Panc1 (cell line): ENCODE results near the gene MB21D2. TPM values are rescaled to one million over a fixed set of nuclear protein-coding genes. Genes with fewer than 3 reads are reported as not detected.

Experiments
- ATAC-seq: fragments of 200-7000 bp; cut with Tn5 transposase; 2 replicates; pipeline ENCODE4 v1.9.1; 2020; ENCODE audit warnings: mild to moderate bottlenecking, moderate library complexity
- BruUV-seq: library from RNA; stranded (reverse); fragments of 400-500 nt; replicated peaks from 2 replicates; lab custom pipeline; 2021; lab: Mats Ljungman, UMichigan
- CTCF ChIA-PET: fragments of 300-600 bp; sonication (Branson Sonifier 250); formaldehyde crosslinking; loops from one replicate; lab custom pipeline; 2022; ENCODE audit warnings: antibody characterized with exemption; lab: Charles Lee
- POLR2A ChIA-PET: fragments of 300-600 bp; sonication (Branson Sonifier 250); formaldehyde crosslinking; loops from one replicate; lab custom pipeline; 2022; ENCODE audit warnings: antibody characterized with exemption; lab: Charles Lee
- DNase-seq: peaks from one replicate; pipeline ENCODE4 v3.0.0-alpha.2; 2010; ENCODE audit warnings: low read depth, low spot score
- H3K27ac ChIP-seq: 2 replicates; pipeline ENCODE4 v1.5.1; 2011; ENCODE audit warnings: mild to moderate bottlenecking, low read length, inconsistent platforms
- H3K27me3 ChIP-seq: fragments of 200-500 bp; sonication (Bioruptor generic); 2 replicates; pipeline ENCODE4 v1.6.0; 2014; ENCODE audit warnings: low read length, inconsistent platforms; ENCODE audit not compliant: control insufficient read depth, insufficient read depth
- H3K36me3 ChIP-seq: fragments of 200-500 bp; sonication (Bioruptor generic); 2 replicates; pipeline ENCODE4 v1.5.1; 2014; ENCODE audit warnings: inconsistent platforms, mild to moderate bottlenecking, low read length, moderate library complexity; ENCODE audit not compliant: control insufficient read depth, insufficient read depth
- H3K4me1 ChIP-seq: 2 replicates; pipeline ENCODE4 v1.5.1; 2011; ENCODE audit warnings: inconsistent platforms, mild to moderate bottlenecking, low read length, moderate library complexity; ENCODE audit not compliant: control insufficient read depth, insufficient read depth
- H3K4me3 ChIP-seq, 2 experiments: 2 replicates each; pipeline ENCODE4 v1.5.1; 2011 to 2012; ENCODE audit warnings: low read depth in 2 of 2, low read length in 2 of 2, mild to moderate bottlenecking in 2 of 2, inconsistent platforms in 1 of 2, moderate library complexity in 1 of 2
- H3K9me3 ChIP-seq: fragments of 200-500 bp; sonication (Bioruptor generic); 2 replicates; pipeline ENCODE4 v1.5.1; 2014; ENCODE audit warnings: low read depth, mild to moderate bottlenecking, inconsistent platforms, low read length, moderate library complexity; ENCODE audit not compliant: control insufficient read depth, insufficient read depth
- CTCF ChIP-seq: fragments of 450-650 bp; IDR thresholded peaks from 2 replicates; pipeline ENCODE4 v1.5.1; 2017; ENCODE audit warnings: mild to moderate bottlenecking
- POLR2AphosphoS5 ChIP-seq: IDR thresholded peaks from 2 replicates; pipeline ENCODE4 v1.6.1; 2012; ENCODE audit warnings: mild to moderate bottlenecking, low read depth, low read length, moderate library complexity
- SIN3A ChIP-seq: IDR thresholded peaks from 2 replicates; pipeline ENCODE4 v1.6.1; 2012; ENCODE audit warnings: low read depth, mild to moderate bottlenecking, low read length, moderate library complexity, borderline replicate concordance; ENCODE audit not compliant: insufficient read depth
- TCF7L2 ChIP-seq: IDR thresholded peaks from 2 replicates; pipeline ENCODE4 v1.6.1; 2011; ENCODE audit warnings: mild to moderate bottlenecking, low read depth, low read length, inconsistent platforms
- in situ Hi-C: cut with HindIII; loops from 2 replicates; pipeline ENCODE4 v1.10.0; 2016; ENCODE audit warnings: low sequenced_read_pairs, low pct_unique_long_range_greater_than_20kb
- intact Hi-C: fragments of 100-400 bp; cut with micrococcal nuclease; formaldehyde crosslinking; loops from one replicate; pipeline ENCODE4 v1.10.0; 2022; ENCODE audit not compliant: unreplicated experiment
- total RNA-seq: library from RNA; stranded (reverse); gene quantifications from one replicate; pipeline ENCODE4 v1.2.1, GENCODE V29; 2021; ENCODE audit not compliant: unreplicated experiment
- TF ChIP-seq, protein P1 (sequence below), 2 experiments: IDR thresholded peaks; 2 replicates each; pipeline ENCODE4 v1.6.1; 2011 to 2012; ENCODE audit warnings: low read depth in 2 of 2, control low read depth in 1 of 2, low read length in 1 of 2, mild to moderate bottlenecking in 1 of 2, moderate library complexity in 1 of 2; ENCODE audit not compliant: insufficient read depth in 1 of 2

MB21D2 gene
- total RNA-seq, 1 experiment from 2014 or later = 7.8 TPM

GRCh38 chr3:192887701-192888100, 30.0 kb downstream of the MB21D2 start:
- Histone ChIP-seq H3K4me3 (peak overlapping the region; percentile 7 to 37; a peak in 3 of 4 replicates), H3K27me3 (no peaks in the 10 kb centered on the region), H3K4me1 (peaks cover 87% of the 10 kb centered on the region), H3K9me3 (no peaks in the 10 kb centered on the region), H3K36me3 (no peaks in the 10 kb centered on the region), H3K27ac (peak overlapping the region; percentile 80)
- in situ Hi-C loops = no loop called here
- no peak for TF ChIP-seq CTCF
- TF ChIP-seq POLR2AphosphoS5 = no peak
- TF ChIP-seq, protein P1, sequence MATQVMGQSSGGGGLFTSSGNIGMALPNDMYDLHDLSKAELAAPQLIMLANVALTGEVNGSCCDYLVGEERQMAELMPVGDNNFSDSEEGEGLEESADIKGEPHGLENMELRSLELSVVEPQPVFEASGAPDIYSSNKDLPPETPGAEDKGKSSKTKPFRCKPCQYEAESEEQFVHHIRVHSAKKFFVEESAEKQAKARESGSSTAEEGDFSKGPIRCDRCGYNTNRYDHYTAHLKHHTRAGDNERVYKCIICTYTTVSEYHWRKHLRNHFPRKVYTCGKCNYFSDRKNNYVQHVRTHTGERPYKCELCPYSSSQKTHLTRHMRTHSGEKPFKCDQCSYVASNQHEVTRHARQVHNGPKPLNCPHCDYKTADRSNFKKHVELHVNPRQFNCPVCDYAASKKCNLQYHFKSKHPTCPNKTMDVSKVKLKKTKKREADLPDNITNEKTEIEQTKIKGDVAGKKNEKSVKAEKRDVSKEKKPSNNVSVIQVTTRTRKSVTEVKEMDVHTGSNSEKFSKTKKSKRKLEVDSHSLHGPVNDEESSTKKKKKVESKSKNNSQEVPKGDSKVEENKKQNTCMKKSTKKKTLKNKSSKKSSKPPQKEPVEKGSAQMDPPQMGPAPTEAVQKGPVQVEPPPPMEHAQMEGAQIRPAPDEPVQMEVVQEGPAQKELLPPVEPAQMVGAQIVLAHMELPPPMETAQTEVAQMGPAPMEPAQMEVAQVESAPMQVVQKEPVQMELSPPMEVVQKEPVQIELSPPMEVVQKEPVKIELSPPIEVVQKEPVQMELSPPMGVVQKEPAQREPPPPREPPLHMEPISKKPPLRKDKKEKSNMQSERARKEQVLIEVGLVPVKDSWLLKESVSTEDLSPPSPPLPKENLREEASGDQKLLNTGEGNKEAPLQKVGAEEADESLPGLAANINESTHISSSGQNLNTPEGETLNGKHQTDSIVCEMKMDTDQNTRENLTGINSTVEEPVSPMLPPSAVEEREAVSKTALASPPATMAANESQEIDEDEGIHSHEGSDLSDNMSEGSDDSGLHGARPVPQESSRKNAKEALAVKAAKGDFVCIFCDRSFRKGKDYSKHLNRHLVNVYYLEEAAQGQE (IDR thresholded peaks at IDR 0.05; ENCODE audit: insufficient read depth in 1 of 2, low read depth in 2 of 2, low read length in 1 of 2) = no peak
- TF ChIP-seq SIN3A = no peak
- no peak for TF ChIP-seq TCF7L2
- ATAC-seq (peak; percentile 71), DNase-seq (no peak)
- CTCF ChIA-PET = interaction anchor here (0.5 to 1.9 kb wide), 5 partner anchors 27 to 607 kb away, joined by 3 to 12 read pairs (median 7); partner anchors contain the start of gene MB21D2
- no TSS peak for BruUV-seq
- POLR2A ChIA-PET = interaction anchor here (0.8 kb wide), 1 partner anchor 30 kb away, joined by 4 read pairs; the partner anchor contains the start of gene MB21D2
- intact Hi-C loops = loop anchor here (2.0 to 5.0 kb wide), 3 partner anchors 29 to 71 kb away; partner anchors contain the start of gene MB21D2

GRCh38 chr3:192887047-192887446, 30.6 kb downstream of the MB21D2 start:
- H3K4me3 ChIP-seq = peak overlapping the region; percentile 20 to 61
- no peaks in the 10 kb centered on the region for H3K27me3 ChIP-seq
- ChIA-PET POLR2A (no interaction called here), CTCF (no interaction called here)
- DNase-seq = peak; percentile 74
- in situ Hi-C loops = no loop called here
- H3K9me3 ChIP-seq = no peaks in the 10 kb centered on the region
- H3K27ac ChIP-seq = peak overlapping the region; percentile 80
- intact Hi-C loops = loop anchor here (5.0 kb wide), 1 partner anchor 55 kb away; no protein-coding TSS in a partner anchor
- BruUV-seq = TSS peak; percentile 34
- TF ChIP-seq CTCF = no peak
- TF ChIP-seq SIN3A = no peak
- no peak for TF ChIP-seq POLR2AphosphoS5
- TF ChIP-seq TCF7L2 = no peak
- TF ChIP-seq, protein P1 (IDR thresholded peaks at IDR 0.05; ENCODE audit: insufficient read depth in 1 of 2, low read depth in 2 of 2, low read length in 1 of 2) = no peak
- peak; percentile 50; the same call in 1 of the 2 replicates for ATAC-seq
- peaks cover 83% of the 10 kb centered on the region for H3K4me1 ChIP-seq
- no peaks in the 10 kb centered on the region for H3K36me3 ChIP-seq
